ENCODE measurements around the gene PICALM. TPM values are rescaled to one million over a fixed set of nuclear protein-coding genes. Genes with fewer than 3 reads are reported as not detected.

The PICALM gene
- total and polyA plus RNA-seq, 9 of the 15 experiments (the other 6 are each of a cell fraction or from before 2014, with no cell fraction given): 41.3 to 990 (median 309) TPM

DNA sequence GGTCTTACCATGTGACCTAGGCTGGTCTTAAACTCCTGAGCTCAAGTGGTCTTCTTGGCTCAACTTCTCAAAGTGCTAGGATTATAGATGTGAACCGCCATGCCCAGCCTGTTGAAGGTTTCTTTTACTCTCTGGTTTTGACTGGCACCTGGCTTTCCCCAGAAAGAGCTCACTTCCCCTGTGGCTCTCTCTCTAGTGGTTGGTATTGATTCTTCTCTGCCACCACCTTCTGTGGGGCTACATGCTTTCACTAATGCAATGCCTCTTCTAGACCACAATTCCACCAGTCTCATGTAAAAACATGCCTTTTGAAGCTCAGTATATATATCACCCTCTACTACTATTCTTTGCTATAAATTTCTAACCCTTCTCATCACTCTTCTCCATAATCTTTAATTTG is 146.5 kb downstream of the PICALM start (continued):
- TF ChIP-seq, protein P1, sequence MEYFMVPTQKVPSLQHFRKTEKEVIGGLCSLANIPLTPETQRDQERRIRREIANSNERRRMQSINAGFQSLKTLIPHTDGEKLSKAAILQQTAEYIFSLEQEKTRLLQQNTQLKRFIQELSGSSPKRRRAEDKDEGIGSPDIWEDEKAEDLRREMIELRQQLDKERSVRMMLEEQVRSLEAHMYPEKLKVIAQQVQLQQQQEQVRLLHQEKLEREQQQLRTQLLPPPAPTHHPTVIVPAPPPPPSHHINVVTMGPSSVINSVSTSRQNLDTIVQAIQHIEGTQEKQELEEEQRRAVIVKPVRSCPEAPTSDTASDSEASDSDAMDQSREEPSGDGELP (CRISPR knock-in tag; IDR thresholded peaks at IDR 0.05; ENCODE audit: borderline replicate concordance): no peak
- TF ChIP-seq RFX1 (IDR thresholded peaks at IDR 0.05) (no peak), TAL1 (IDR thresholded peaks at IDR 0.05) (no peak), KLF1 (tag; IDR thresholded peaks at IDR 0.05) (no peak), TARDBP (IDR thresholded peaks at IDR 0.05) (no peak)
- TF ChIP-seq, protein P2, sequence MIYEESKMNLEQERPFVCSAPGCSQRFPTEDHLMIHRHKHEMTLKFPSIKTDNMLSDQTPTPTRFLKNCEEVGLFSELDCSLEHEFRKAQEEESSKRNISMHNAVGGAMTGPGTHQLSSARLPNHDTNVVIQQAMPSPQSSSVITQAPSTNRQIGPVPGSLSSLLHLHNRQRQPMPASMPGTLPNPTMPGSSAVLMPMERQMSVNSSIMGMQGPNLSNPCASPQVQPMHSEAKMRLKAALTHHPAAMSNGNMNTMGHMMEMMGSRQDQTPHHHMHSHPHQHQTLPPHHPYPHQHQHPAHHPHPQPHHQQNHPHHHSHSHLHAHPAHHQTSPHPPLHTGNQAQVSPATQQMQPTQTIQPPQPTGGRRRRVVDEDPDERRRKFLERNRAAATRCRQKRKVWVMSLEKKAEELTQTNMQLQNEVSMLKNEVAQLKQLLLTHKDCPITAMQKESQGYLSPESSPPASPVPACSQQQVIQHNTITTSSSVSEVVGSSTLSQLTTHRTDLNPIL (CRISPR knock-in tag; IDR thresholded peaks at IDR 0.05): no peak

DNA sequence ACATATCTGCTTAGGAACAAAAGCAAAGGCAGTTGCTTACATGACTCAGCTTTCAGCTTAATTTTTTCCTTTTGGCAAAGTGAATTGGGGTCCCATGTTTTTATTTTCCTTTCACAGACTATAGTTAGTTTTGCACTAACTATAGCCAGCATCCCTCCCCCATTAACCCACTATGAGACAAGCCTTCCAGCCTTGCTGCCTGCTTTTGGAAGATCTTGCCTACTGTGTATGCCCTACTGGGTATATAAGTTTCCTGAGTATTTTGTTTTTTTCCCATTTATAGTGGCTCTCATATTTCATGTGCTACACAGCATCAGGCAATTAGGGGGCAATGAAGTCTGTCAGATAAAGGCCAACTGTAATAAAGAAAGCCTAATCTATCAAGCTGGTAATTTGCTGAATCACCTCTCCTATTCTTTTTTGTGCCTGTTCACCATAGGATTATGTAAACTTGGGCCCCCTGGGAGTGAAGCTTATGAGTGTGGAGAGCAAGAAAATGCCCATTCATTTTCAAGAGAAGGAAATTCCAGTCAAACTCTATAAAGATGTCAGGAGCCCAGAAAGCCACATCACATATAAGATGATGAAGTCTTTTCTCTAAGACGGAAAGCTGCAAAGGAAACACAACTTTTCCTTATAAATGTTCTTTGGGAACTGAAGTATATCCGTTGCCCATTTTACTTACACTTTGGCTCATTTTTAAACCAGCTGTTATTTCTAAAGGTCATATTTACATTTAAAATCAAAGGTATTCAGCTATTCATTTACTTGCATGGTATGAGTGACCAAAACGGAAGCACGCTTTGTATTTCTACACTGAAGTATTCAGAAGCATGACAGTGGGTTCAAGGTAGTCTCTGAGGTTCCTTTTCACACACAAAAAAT is 149.7 kb downstream of the PICALM start:
- no peak for FAIRE-seq
- Histone ChIP-seq H3K9me3 (replicated peaks; ENCODE audit: control insufficient read depth, insufficient read depth, low read depth, low read length) (no peaks in the 10 kb centered on the region), H3K27me3 (ENCODE audit: control insufficient read depth in 2 of 2, insufficient read depth in 2 of 2, low read length in 2 of 2) (peaks cover 14 to 15% of the 10 kb centered on the region in 2 experiments; a peak in 4 of 5 replicates), H3K9me1 (ENCODE audit: control insufficient read depth, insufficient read depth, low read length) (no peaks in the 10 kb centered on the region), H3K4me2 (ENCODE audit: insufficient read depth, low read length) (no peak overlapping the region), H2AFZ (ENCODE audit: low read depth, low read length) (no peak overlapping the region), H3K79me2 (ENCODE audit: control insufficient read depth, insufficient read depth, low read length) (no peaks in the 10 kb centered on the region), H4K20me1 (replicated peaks; ENCODE audit: control insufficient read depth, insufficient read depth, low read length) (no peaks in the 10 kb centered on the region), H3K4me3 (no peak overlapping the region), H3K36me3 (ENCODE audit: control insufficient read depth, insufficient read depth, low read length) (no peaks in the 10 kb centered on the region), H3K9ac (ENCODE audit: insufficient read depth in 1 of 2, low read depth in 2 of 2, low read length in 2 of 2) (no peak overlapping the region), H3K27ac (ENCODE audit: extremely low read depth, low read depth, low read length) (no peak overlapping the region), H3K4me1 (replicated peaks in 1 of 2; ENCODE audit: control insufficient read depth in 2 of 2, insufficient read depth in 2 of 2, low read length in 2 of 2) (no peaks in the 10 kb centered on the region)
- intact Hi-C loops (cut with micrococcal nuclease) (no loop called here), in situ Hi-C loops (cut with MboI) (no loop called here)
- TF ChIP-seq C11orf30 (IDR thresholded peaks at IDR 0.05; ENCODE audit: low read depth): peak; percentile 67
- peak; percentile 85 for TF ChIP-seq MAFG (tag; conservative IDR thresholded peaks at IDR 0.05)
- peak; percentile 43; the same call in 1 of the 2 replicates for TF ChIP-seq MAFF (IDR thresholded peaks at IDR 0.05; ENCODE audit: low read length)
- no peak for TF ChIP-seq ELF2 (CRISPR knock-in tag; IDR thresholded peaks at IDR 0.05)
- no peak for TF ChIP-seq HDAC3 (IDR thresholded peaks at IDR 0.05; ENCODE audit: borderline replicate concordance, partially characterized antibody)
- peak; percentile 65 for TF ChIP-seq ZNF316 (IDR thresholded peaks at IDR 0.05)
- TF ChIP-seq NCOA4 (IDR thresholded peaks at IDR 0.05; ENCODE audit: partially characterized antibody): no peak
- TF ChIP-seq NFE2 (IDR thresholded peaks at IDR 0.05; ENCODE audit: low read depth): peak; percentile 61
- no peak for TF ChIP-seq ZC3H8 (IDR thresholded peaks at IDR 0.05)
- peak; percentile 20; the same call in 1 of the 2 replicates for TF ChIP-seq MAFK (IDR thresholded peaks at IDR 0.05; ENCODE audit: low read length)
- TF ChIP-seq, protein P3, sequence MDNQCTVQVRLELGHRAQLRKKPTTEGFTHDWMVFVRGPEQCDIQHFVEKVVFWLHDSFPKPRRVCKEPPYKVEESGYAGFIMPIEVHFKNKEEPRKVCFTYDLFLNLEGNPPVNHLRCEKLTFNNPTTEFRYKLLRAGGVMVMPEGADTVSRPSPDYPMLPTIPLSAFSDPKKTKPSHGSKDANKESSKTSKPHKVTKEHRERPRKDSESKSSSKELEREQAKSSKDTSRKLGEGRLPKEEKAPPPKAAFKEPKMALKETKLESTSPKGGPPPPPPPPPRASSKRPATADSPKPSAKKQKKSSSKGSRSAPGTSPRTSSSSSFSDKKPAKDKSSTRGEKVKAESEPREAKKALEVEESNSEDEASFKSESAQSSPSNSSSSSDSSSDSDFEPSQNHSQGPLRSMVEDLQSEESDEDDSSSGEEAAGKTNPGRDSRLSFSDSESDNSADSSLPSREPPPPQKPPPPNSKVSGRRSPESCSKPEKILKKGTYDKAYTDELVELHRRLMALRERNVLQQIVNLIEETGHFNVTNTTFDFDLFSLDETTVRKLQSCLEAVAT (IDR thresholded peaks at IDR 0.05): no peak
- no TSS peak for BruUV-seq (replicated peaks)
- WGBS (ENCODE audit: insufficient coverage, low coverage, missing lambda C conversion rate): 9% methylated on average over 4 of the region's 4 CpGs
- CTCF ChIA-PET (ENCODE audit: low intra/inter-chr PET ratio): no interaction called here
- ATAC-seq: no peak; the same call in 2 of the 3 replicates
- POLR2A ChIA-PET: interaction anchor here (0.6 to 0.7 kb wide), 2 partner anchors 8 to 1626 kb away, joined by 3 read pairs; no protein-coding TSS in a partner anchor
- no peak for DNase-seq (ENCODE audit: extremely low read depth in 1 of 4, low spot score in 3 of 4)

All from K562 (cell line).